HEK293 (cell line): ENCODE data around the gene FAM217A.

Source experiments
- CTCF ChIA-PET: fragments of 350-600 bp; formaldehyde crosslinking; extraction: SDS; loops from one replicate; lab custom pipeline; 2021; ENCODE audit warnings: antibody characterized with exemption; lab: Yijun Ruan, JAX
- POLR2A ChIA-PET: fragments of 300-600 bp; formaldehyde crosslinking; extraction: SDS; loops from one replicate; lab custom pipeline; 2020; ENCODE audit warnings: antibody characterized with exemption, inconsistent platforms; lab: Yijun Ruan, JAX
- H3K27ac ChIP-seq: fragments of 200-500 bp; sonication (Bioruptor generic); 2 replicates; pipeline ENCODE4 v1.5.1; 2014; ENCODE audit warnings: low read depth, low read length, control low read depth, inconsistent platforms; ENCODE audit errors: extremely low read depth
- H3K36me3 ChIP-seq, 2 experiments: fragments of 200-500 bp in 1 of 2; sonication (Bioruptor generic) in 1 of 2; 1 replicate in 1 of 2; 2 replicates in 1 of 2; pipeline ENCODE4 v1.5.1; 2014 to 2017; ENCODE audit warnings: inconsistent platforms in 2 of 2, low read length in 2 of 2; ENCODE audit not compliant: control insufficient read depth in 2 of 2, insufficient read depth in 1 of 2
- H3K4me1 ChIP-seq: fragments of 200-500 bp; sonication (Bioruptor generic); 2 replicates; pipeline ENCODE4 v1.5.1; 2014; ENCODE audit warnings: mild to moderate bottlenecking, low read length, inconsistent platforms; ENCODE audit not compliant: control insufficient read depth, insufficient read depth
- H3K4me3 ChIP-seq: 2 replicates; pipeline ENCODE4 v1.5.1; 2011; ENCODE audit warnings: low read depth, mild to moderate bottlenecking, control low read depth, low read length, moderate library complexity
- H3K9me3 ChIP-seq: fragments of 200-500 bp; sonication (Bioruptor generic); 2 replicates; pipeline ENCODE4 v1.5.1; 2014; ENCODE audit warnings: low read depth, low read length, inconsistent platforms; ENCODE audit not compliant: control insufficient read depth, insufficient read depth
- BCL11A ChIP-seq: fragments of 450-650 bp; formaldehyde crosslinking; IDR thresholded peaks from 2 replicates; pipeline ENCODE4 v1.5.1; 2016; ENCODE audit warnings: low read depth, missing biosample characterization, missing genetic modification characterization
- FEZF1 ChIP-seq: fragments of 450-650 bp; formaldehyde crosslinking; IDR thresholded peaks from 2 replicates; pipeline ENCODE4 v1.5.1; 2016; ENCODE audit warnings: missing biosample characterization, missing genetic modification characterization
- GLI2 ChIP-seq: fragments of 450-650 bp; formaldehyde crosslinking; IDR thresholded peaks from 2 replicates; pipeline ENCODE4; 2017; ENCODE audit warnings: missing biosample characterization, missing genetic modification characterization, low read depth, borderline replicate concordance
- IKZF3 ChIP-seq: fragments of 450-650 bp; IDR thresholded peaks from 2 replicates; pipeline ENCODE4 v1.5.0; 2018; ENCODE audit warnings: missing biosample characterization, mild to moderate bottlenecking, missing genetic modification characterization, moderate library complexity
- KLF10 ChIP-seq: fragments of 450-650 bp; IDR thresholded peaks from 2 replicates; pipeline ENCODE4 v1.5.1; 2018; ENCODE audit warnings: missing biosample characterization, mild to moderate bottlenecking, missing genetic modification characterization
- OSR2 ChIP-seq: fragments of 450-650 bp; formaldehyde crosslinking; IDR thresholded peaks from 2 replicates; pipeline ENCODE4 v1.5.1; 2016; ENCODE audit warnings: missing biosample characterization, missing genetic modification characterization
- SP7 ChIP-seq: fragments of 450-650 bp; formaldehyde crosslinking; IDR thresholded peaks from 2 replicates; pipeline ENCODE4 v1.5.1; 2016; ENCODE audit warnings: missing biosample characterization, missing genetic modification characterization
- TCF7L2 ChIP-seq: IDR thresholded peaks from 2 replicates; pipeline ENCODE4 v1.6.1; 2011; ENCODE audit warnings: low read depth, mild to moderate bottlenecking, inconsistent platforms, low read length, moderate library complexity, borderline replicate concordance
- TRIM28 ChIP-seq: IDR thresholded peaks from 2 replicates; pipeline ENCODE4 v1.6.1; 2011; ENCODE audit warnings: low read length, control low read depth, borderline replicate concordance
- WT1 ChIP-seq: fragments of 450-650 bp; formaldehyde crosslinking; IDR thresholded peaks from 2 replicates; pipeline ENCODE4 v1.5.1; 2016; ENCODE audit warnings: missing biosample characterization, missing genetic modification characterization
- YY1 ChIP-seq: fragments of 450-650 bp; formaldehyde crosslinking; IDR thresholded peaks from 2 replicates; pipeline ENCODE4 v1.5.1; 2018; ENCODE audit warnings: missing biosample characterization, missing genetic modification characterization
- ZBTB17 ChIP-seq: fragments of 450-650 bp; formaldehyde crosslinking; IDR thresholded peaks from 2 replicates; pipeline ENCODE4 v1.5.1; 2016; ENCODE audit warnings: missing biosample characterization, missing genetic modification characterization
- ZFHX2 ChIP-seq: fragments of 450-650 bp; formaldehyde crosslinking; conservative IDR thresholded peaks from 2 replicates; pipeline ENCODE4 v1.5.1; 2016; ENCODE audit warnings: missing biosample characterization, missing genetic modification characterization
- ZFP37 ChIP-seq: fragments of 450-650 bp; formaldehyde crosslinking; IDR thresholded peaks from 2 replicates; pipeline ENCODE4 v1.5.1; 2016; ENCODE audit warnings: missing biosample characterization, missing genetic modification characterization
- ZNF140 ChIP-seq: fragments of 450-650 bp; formaldehyde crosslinking; IDR thresholded peaks from 2 replicates; pipeline ENCODE4 v1.5.1; 2016; ENCODE audit warnings: missing biosample characterization, missing genetic modification characterization
- ZNF175 ChIP-seq: fragments of 450-650 bp; formaldehyde crosslinking; IDR thresholded peaks from 2 replicates; pipeline ENCODE4 v1.5.1; 2016; ENCODE audit warnings: missing biosample characterization, missing genetic modification characterization
- ZNF266 ChIP-seq: fragments of 450-650 bp; formaldehyde crosslinking; IDR thresholded peaks from 2 replicates; pipeline ENCODE4 v1.5.1; 2016; ENCODE audit warnings: missing biosample characterization, missing genetic modification characterization, low read depth
- ZNF366 ChIP-seq: fragments of 450-650 bp; formaldehyde crosslinking; conservative IDR thresholded peaks from 2 replicates; pipeline ENCODE4 v1.5.1; 2016; ENCODE audit warnings: missing biosample characterization, missing genetic modification characterization
- ZNF426 ChIP-seq: fragments of 450-650 bp; formaldehyde crosslinking; IDR thresholded peaks from 2 replicates; pipeline ENCODE4 v1.5.1; 2017; ENCODE audit warnings: missing biosample characterization, missing genetic modification characterization, mild to moderate bottlenecking, inconsistent platforms, moderate library complexity
- ZNF529 ChIP-seq: fragments of 450-650 bp; formaldehyde crosslinking; IDR thresholded peaks from 2 replicates; pipeline ENCODE4 v1.5.1; 2017; ENCODE audit warnings: missing genetic modification characterization, missing biosample characterization; ENCODE audit not compliant: insufficient replicate concordance
- ZNF600 ChIP-seq: fragments of 450-650 bp; formaldehyde crosslinking; IDR thresholded peaks from 2 replicates; pipeline ENCODE4 v1.5.1; 2016; ENCODE audit warnings: missing biosample characterization, missing genetic modification characterization
- ZNF629 ChIP-seq: fragments of 450-650 bp; formaldehyde crosslinking; IDR thresholded peaks from 2 replicates; pipeline ENCODE4 v1.5.1; 2017; ENCODE audit warnings: missing biosample characterization, missing genetic modification characterization
- ZNF843 ChIP-seq: fragments of 450-650 bp; formaldehyde crosslinking; IDR thresholded peaks from 2 replicates; pipeline ENCODE4 v1.5.1; 2016; ENCODE audit warnings: missing biosample characterization, missing genetic modification characterization
- TF ChIP-seq, protein P1 (sequence below): fragments of 450-650 bp; formaldehyde crosslinking; IDR thresholded peaks from 2 replicates; pipeline ENCODE4 v1.5.1; 2017; ENCODE audit warnings: missing biosample characterization, missing genetic modification characterization
- TF ChIP-seq, protein P2 (sequence below): fragments of 450-650 bp; IDR thresholded peaks from 2 replicates; pipeline ENCODE4 v1.5.1; 2018; ENCODE audit warnings: missing biosample characterization, mild to moderate bottlenecking, missing genetic modification characterization
- TF ChIP-seq, protein P3 (sequence below): fragments of 450-650 bp; formaldehyde crosslinking; IDR thresholded peaks from 2 replicates; pipeline ENCODE4 v1.5.1; 2016; ENCODE audit warnings: missing biosample characterization, missing genetic modification characterization
- TF ChIP-seq, protein P4 (sequence below): fragments of 450-650 bp; formaldehyde crosslinking; IDR thresholded peaks from 2 replicates; pipeline ENCODE4 v1.5.1; 2016; ENCODE audit warnings: missing biosample characterization, missing genetic modification characterization
- TF ChIP-seq, protein P5 (sequence below): fragments of 450-650 bp; formaldehyde crosslinking; IDR thresholded peaks from 2 replicates; pipeline ENCODE4; 2016; ENCODE audit warnings: missing biosample characterization, missing genetic modification characterization
- TF ChIP-seq, protein P6 (sequence below): fragments of 450-650 bp; formaldehyde crosslinking; optimal IDR thresholded peaks from 2 replicates; pipeline ENCODE3; 2016; ENCODE audit warnings: missing biosample characterization, mild to moderate bottlenecking, missing genetic modification characterization

FAM217A gene

DNA sequence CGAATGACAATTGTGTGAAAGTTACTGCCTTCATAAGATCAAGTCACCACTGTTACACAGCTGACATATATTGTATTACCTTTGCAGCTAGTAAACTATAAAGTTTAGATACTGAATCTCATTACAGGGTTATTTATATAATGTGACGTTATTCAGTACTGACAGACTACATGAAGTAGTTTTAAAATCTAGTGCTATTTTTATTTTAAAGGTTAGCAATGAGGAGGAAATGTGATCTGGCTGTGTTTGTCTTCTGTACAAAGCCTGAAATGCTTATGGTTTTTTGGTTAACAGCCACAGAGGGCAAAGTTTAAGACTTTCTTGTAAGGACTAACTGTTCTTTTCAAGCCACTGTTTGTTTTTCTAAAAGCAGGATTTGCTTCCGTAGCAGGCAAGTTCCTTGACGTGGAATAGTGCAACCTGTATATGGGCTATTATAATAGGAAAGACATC lies 30.5 kb upstream of the FAM217A start (continued):
- TF ChIP-seq KLF10, result peak; percentile 51
- TF ChIP-seq, protein P1, sequence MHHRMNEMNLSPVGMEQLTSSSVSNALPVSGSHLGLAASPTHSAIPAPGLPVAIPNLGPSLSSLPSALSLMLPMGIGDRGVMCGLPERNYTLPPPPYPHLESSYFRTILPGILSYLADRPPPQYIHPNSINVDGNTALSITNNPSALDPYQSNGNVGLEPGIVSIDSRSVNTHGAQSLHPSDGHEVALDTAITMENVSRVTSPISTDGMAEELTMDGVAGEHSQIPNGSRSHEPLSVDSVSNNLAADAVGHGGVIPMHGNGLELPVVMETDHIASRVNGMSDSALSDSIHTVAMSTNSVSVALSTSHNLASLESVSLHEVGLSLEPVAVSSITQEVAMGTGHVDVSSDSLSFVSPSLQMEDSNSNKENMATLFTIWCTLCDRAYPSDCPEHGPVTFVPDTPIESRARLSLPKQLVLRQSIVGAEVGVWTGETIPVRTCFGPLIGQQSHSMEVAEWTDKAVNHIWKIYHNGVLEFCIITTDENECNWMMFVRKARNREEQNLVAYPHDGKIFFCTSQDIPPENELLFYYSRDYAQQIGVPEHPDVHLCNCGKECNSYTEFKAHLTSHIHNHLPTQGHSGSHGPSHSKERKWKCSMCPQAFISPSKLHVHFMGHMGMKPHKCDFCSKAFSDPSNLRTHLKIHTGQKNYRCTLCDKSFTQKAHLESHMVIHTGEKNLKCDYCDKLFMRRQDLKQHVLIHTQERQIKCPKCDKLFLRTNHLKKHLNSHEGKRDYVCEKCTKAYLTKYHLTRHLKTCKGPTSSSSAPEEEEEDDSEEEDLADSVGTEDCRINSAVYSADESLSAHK (tag by site-specific recombination), result peak; percentile 45; the same call in 1 of the 2 replicates
- TF ChIP-seq FEZF1 (tag by site-specific recombination), result peak; percentile 99
- peak; percentile 23; the same call in 1 of the 2 replicates for TF ChIP-seq ZBTB17
- peak; percentile 78; the same call in 1 of the 2 replicates for TF ChIP-seq BCL11A (tag by site-specific recombination)
- TF ChIP-seq ZNF529, result peak; percentile 20
- TF ChIP-seq ZNF600 (tag by site-specific recombination), result peak; percentile 63
- 0 out of 2 replicates have a peak, but pooled peaks have one; percentile 23 for TF ChIP-seq TCF7L2
- TF ChIP-seq, protein P2, sequence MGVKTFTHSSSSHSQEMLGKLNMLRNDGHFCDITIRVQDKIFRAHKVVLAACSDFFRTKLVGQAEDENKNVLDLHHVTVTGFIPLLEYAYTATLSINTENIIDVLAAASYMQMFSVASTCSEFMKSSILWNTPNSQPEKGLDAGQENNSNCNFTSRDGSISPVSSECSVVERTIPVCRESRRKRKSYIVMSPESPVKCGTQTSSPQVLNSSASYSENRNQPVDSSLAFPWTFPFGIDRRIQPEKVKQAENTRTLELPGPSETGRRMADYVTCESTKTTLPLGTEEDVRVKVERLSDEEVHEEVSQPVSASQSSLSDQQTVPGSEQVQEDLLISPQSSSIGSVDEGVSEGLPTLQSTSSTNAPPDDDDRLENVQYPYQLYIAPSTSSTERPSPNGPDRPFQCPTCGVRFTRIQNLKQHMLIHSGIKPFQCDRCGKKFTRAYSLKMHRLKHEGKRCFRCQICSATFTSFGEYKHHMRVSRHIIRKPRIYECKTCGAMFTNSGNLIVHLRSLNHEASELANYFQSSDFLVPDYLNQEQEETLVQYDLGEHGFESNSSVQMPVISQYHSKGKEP, result peak; percentile 17; the same call in 1 of the 2 replicates
- peak; percentile 84 for TF ChIP-seq ZNF366 (tag by site-specific recombination)
- TF ChIP-seq, protein P3, sequence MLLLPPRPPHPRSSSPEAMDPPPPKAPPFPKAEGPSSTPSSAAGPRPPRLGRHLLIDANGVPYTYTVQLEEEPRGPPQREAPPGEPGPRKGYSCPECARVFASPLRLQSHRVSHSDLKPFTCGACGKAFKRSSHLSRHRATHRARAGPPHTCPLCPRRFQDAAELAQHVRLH (tag by site-specific recombination), result 0 out of 2 replicates have a peak, but pooled peaks have one; percentile 25
- peak; percentile 71 for TF ChIP-seq IKZF3 (tag by site-specific recombination)
- TF ChIP-seq WT1 (tag by site-specific recombination), result peak; percentile 90
- peak; percentile 96 for TF ChIP-seq OSR2 (tag by site-specific recombination)
- TF ChIP-seq ZNF843 (tag by site-specific recombination), result peak; percentile 88
- TF ChIP-seq, protein P4, sequence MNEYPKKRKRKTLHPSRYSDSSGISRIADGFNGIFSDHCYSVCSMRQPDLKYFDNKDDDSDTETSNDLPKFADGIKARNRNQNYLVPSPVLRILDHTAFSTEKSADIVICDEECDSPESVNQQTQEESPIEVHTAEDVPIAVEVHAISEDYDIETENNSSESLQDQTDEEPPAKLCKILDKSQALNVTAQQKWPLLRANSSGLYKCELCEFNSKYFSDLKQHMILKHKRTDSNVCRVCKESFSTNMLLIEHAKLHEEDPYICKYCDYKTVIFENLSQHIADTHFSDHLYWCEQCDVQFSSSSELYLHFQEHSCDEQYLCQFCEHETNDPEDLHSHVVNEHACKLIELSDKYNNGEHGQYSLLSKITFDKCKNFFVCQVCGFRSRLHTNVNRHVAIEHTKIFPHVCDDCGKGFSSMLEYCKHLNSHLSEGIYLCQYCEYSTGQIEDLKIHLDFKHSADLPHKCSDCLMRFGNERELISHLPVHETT, result peak; percentile 24; the same call in 1 of the 2 replicates
- TF ChIP-seq ZNF629 (tag by site-specific recombination), result peak; percentile 71; the same call in 1 of the 2 replicates
- TF ChIP-seq GLI2 (tag by site-specific recombination), result peak; percentile 69

DNA sequence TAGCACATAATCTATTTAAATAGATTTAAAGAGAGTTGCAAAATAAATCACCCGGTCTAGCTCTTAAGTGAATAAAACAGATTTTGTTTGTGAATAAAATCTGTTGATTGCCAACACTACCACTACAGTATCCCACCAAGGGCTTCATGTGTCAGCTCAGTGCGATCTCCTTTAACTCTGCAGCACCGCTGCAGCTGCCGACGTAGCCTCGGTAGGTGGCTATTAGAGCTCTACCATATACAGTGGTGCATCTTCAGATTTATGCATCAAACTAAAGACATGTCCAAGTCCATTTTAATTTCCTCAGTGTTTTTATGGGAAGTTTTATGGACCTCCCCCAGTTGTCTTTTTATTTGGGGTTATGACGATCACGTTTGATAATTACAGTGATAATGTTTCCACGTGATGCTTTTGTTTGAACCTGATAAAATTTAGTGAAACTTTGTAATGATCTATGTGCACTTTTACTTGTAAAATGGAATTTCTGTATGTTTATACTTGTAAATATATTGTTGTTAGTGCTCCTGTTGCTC lies 29.7 kb upstream of the FAM217A start:
- ChIA-PET CTCF (no interaction called here), POLR2A (interaction anchor here (1.2 kb wide), 1 partner anchor 87 kb away, joined by 5 read pairs; a partner anchor contains a TSS)
- Histone ChIP-seq H3K4me1 (peaks cover 13% of the 10 kb centered on the region), H3K4me3 (no peak overlapping the region), H3K36me3 (no peaks in the 10 kb centered on the region), H3K9me3 (no peaks in the 10 kb centered on the region), H3K27ac (no peak overlapping the region)
- TF ChIP-seq ZFP37 (tag by site-specific recombination), result no peak
- TF ChIP-seq FEZF1 (tag by site-specific recombination), result peak; percentile 67
- no peak for TF ChIP-seq ZNF426 (tag by site-specific recombination)
- no peak for TF ChIP-seq ZNF175
- TF ChIP-seq ZFHX2 (tag by site-specific recombination), result no peak
- peak; percentile 17; the same call in 1 of the 2 replicates for TF ChIP-seq SP7
- no peak for TF ChIP-seq ZNF266 (tag by site-specific recombination)
- TF ChIP-seq ZNF140 (tag by site-specific recombination), result no peak
- TF ChIP-seq TRIM28, result no peak
- TF ChIP-seq, protein P5, sequence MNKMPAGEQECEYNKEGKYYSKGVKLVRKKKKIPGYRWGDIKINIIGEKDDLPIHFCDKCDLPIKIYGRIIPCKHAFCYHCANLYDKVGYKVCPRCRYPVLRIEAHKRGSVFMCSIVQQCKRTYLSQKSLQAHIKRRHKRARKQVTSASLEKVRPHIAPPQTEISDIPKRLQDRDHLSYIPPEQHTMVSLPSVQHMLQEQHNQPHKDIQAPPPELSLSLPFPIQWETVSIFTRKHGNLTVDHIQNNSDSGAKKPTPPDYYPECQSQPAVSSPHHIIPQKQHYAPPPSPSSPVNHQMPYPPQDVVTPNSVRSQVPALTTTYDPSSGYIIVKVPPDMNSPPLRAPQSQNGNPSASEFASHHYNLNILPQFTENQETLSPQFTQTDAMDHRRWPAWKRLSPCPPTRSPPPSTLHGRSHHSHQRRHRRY (tag by site-specific recombination), result no peak
- TF ChIP-seq YY1 (tag by site-specific recombination), result no peak
- TF ChIP-seq, protein P6, sequence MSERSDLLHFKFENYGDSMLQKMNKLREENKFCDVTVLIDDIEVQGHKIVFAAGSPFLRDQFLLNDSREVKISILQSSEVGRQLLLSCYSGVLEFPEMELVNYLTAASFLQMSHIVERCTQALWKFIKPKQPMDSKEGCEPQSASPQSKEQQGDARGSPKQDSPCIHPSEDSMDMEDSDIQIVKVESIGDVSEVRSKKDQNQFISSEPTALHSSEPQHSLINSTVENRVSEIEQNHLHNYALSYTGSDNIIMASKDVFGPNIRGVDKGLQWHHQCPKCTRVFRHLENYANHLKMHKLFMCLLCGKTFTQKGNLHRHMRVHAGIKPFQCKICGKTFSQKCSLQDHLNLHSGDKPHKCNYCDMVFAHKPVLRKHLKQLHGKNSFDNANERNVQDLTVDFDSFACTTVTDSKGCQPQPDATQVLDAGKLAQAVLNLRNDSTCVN (tag by site-specific recombination), result no peak
